NCI-H146 (cell line): ENCODE measurements around the gene TMEM11.

Experiments used
- DNase-seq: peaks from one replicate; lab custom pipeline; 2025; lab: John Stamatoyannopoulos, UW

Gene TMEM11

GRCh38 chr17:21184570-21184969 is 29.4 kb downstream of the TMEM11 start:
- no peak for DNase-seq

DNA sequence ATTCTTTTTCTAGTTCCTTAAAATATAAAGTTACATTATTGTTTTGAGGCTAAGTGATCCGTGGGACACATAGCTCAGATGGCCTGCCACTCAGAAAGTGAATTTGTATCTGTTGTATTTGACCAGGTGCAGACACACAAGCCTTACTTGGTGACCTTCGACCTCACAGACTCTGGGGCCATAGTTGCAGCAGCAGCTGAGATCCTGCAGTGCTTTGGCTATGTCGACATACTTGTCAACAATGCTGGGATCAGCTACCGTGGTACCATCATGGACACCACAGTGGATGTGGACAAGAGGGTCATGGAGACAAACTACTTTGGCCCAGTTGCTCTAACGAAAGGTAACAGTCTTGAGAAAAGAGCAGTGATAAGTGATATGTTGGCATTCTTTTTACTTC is 30.5 kb downstream of the TMEM11 start:
- DNase-seq, result peak; percentile 16

DNA sequence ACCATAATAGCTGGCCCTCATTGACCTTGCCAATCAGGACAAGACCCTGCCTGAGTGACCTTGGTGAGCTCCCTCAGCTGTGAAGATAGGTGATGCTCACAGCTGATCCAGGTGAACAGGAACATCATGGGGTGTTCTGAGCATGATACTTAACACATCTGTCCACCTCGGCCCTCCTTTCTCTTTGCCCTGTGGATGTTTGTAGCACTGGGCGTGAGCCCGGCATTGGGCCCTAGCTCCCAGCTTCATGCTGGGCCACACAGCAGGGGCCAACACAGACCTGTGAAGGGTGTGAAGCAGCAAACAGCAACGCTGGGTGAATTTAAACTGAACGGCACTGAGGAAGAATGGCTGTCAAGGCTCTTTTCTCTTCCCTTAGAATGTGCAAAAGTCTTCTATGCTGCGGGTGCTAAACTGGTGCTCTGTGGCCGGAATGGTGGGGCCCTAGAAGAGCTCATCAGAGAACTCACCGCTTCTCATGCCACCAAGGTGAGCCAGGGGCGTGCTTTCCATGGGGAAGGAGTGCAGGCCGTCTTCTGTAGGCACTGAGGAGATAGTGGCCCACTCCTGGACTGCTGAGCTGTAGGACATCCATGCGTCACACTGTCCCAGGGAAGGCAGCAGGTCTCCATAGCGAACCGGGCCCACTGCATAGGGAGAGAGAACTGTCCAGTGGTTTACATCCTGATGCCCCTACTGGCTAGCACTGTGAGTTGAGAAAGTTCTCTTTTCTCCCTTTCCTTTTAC is 35.9 kb downstream of the TMEM11 start:
- DNase-seq, result no peak

- no peak for DNase-seq
These were observed 36.6 kb downstream of the TMEM11 start for GRCh38 chr17:21177401-21177800.

DNA sequence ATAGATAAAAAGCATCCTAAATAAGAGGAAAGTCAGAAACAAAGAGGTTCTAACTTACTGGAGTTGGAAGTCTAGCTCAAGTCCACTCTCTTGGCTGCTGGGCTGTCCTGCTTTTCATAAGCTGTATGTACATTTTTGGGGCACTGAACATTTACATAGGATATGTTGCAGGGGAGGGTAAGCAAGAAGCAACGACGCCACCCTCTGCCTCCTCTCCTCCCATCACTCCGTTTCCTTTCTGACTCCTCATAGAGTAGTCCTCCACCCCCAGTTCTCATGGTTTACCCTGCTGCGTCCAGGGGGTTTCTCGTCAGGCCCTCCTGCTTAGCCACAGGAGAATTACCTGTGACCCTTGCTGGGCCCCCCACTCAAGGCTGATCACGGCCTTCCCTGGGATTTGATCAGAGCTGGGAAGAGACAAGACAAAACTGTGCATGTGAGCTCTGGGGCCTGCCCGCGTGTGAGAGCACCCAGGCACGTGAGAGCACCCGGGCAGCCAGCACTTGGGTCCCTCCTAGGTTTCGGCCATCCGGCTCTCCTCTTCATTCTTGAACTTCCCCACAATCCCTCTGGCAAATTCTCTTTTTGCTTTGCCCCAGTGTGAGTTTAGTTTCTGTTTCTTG is 37.1 kb downstream of the TMEM11 start:
- no peak for DNase-seq

DNA sequence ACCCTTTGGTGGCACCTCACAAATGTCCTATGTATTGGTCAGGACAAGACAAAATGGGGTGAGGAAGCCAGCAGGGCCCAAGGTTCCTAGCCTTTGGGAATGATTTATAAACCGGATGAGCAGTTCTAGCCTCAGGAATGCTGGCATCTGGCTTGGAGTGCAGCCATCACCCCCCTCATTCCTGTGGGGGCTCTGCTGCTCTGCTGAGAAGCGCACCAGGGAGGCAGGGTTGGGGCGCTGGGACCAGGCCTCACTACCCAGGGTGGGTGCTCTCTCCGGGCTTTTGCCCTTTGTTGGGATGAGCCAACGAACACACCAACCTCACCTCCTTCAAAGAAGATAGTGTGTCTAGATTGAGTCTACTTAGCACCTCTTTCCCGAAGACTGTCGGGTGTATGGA is 39.2 kb downstream of the TMEM11 start:
- no peak for DNase-seq

GRCh38 chr17:21174186-21174585 is 39.8 kb downstream of the TMEM11 start:
- DNase-seq, result no peak

- no peak for DNase-seq
These were observed 40.4 kb downstream of the TMEM11 start for GRCh38 chr17:21173543-21173942.

DNA sequence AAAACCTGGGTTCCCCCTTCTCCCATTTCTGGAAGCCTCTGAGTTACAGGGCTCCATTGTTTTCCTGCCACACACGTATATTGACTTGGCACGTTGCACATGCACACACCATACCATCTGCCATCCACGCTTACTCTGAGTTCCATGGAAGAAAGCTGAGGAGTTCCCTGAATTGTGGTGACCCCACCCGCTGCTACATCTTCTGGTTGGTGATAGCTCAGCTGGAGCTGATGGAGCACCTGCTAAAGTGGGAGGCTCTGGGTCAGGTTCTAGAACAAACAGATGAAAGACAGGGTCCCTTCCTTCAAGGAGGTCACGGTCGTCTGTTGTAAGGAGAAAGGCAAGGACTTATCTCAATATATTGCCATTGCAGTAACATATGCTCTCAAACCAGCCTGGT is 41.1 kb downstream of the TMEM11 start:
- DNase-seq, result no peak

- no peak for DNase-seq
These were observed 41.9 kb downstream of the TMEM11 start for GRCh38 chr17:21171970-21172510.

DNA sequence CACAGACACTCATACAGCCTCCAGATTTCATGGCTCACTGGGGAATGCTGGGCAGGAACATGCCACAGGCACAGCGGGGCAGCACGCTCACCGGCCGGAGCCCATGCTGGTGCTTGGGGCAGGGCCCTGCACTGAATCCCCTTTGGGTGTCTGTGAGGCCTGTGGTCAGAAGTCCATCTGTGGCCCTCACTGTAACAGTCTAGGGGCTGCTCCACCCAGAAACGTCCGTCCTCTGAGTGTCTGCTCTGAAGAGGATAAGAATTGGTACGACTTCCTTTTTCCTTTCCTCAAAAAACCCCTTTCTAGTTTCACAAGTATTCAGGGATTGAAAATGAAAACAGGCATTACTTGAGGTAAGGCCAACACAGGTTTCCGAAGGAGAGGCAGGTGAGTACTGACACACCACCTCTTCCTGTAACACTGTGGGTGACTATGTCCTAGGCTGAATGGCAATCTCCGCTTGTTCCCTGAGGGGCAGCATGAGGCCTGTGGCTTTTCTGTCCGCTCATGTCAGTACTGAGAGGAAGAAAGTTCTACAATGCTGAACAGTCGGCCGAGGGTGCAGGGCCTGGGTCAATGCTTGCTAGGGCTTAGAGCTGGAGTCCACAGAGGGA is 42.5 kb downstream of the TMEM11 start:
- DNase-seq, result no peak

DNA sequence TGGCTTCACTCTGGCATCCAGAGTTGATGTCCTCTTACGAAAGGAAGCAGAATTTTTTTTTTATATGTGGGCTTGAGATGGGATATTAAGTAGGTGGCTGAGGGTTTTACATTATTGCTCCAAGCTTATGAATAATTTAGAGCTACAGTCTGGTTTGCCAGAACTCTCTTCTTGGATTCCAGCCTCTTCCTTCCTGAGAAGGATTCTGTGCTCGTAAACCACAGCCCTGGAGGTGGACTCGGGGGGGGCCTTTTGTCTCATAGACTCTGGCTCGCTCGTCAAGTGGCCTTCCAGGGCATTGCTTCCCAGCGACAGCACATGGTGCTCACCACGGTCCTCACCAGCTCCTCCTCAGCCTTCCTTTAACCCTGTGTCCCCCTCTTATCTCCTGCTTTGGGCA is 43.2 kb downstream of the TMEM11 start:
- DNase-seq, result no peak

DNA sequence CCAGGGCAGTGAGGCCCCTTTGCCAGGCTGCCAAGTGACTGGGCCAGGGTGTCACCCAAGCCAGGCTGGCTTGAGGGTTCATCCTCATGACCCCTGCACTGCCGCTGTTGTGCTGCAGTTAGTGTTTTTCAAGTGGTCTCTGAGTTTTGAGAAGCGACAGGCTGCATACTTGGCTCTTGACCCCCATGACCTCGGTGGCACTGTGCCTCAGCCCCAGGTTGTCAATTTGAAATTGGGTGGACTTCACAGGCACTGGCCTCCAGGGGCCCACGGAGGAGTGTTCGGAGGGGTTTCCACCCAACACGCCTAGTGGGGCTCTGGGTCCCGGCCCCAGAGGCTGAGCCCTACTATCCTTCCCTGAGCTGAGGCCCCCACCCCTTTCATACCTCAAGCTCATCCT is 44.5 kb downstream of the TMEM11 start:
- no peak for DNase-seq

- no peak for DNase-seq
These were observed 45.5 kb downstream of the TMEM11 start for GRCh38 chr17:21168555-21168865.

DNA sequence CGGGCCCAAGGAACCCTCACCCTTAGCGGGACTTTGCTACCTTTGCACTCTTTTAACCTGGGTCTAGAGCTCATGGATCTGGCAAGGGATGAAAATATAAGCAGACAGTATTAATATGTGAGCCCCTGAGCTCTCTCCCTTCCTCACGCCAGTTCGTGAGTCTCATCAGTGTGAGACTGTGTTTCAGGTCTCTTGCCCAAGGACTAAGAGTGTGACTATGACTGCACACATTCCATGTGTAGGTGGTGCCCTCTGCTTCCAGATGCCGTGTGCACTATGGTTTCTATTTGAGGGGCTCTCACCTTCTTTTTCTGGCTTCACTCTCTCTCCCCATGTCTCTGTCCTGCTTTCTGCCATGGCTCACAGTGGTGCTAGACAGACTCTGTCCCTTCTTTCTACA is 46.7 kb downstream of the TMEM11 start:
- DNase-seq, result no peak

- DNase-seq, result no peak
These were observed 47.3 kb downstream of the TMEM11 start for GRCh38 chr17:21166595-21167210.

DNA sequence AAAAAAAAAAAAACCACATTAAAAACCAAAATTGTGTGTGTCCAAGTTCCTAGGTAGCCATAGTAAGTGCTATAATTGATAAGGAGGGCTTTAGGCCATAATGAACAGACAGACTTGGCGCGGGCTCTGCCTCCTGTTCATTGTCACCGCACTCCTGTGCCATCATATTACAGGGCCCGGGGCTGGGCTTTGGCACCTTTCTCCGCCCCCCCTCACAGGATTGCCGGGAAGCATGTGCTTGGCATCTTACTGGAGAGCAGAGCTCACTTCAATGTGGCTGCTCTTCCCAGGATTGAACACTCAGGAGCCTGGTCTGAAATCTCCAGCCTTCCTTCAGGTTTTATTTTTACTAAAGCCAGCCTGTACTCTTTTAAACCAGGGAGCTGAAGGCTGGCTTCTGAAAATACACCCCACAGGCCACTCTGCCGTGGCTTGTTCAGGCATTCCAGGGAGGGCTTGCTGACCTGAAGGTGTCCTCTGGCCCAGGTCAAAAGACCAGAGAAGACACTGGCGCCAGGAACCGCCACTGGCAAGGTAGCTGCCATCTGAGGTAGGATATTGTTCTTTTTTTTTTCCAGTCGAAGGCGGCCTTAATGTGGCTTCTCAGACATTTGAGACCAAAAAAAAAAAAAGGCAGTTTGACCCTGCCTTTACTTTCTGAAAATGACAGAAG is 47.9 kb downstream of the TMEM11 start:
- DNase-seq, result no peak

GRCh38 chr17:21164620-21165019 is 49.3 kb downstream of the TMEM11 start:
- DNase-seq, result no peak

GRCh38 chr17:21164216-21164615 is 49.7 kb downstream of the TMEM11 start:
- no peak for DNase-seq

- DNase-seq, result no peak
These were observed 50.9 kb downstream of the TMEM11 start for GRCh38 chr17:21163101-21163500.

- no peak for DNase-seq
These were observed 51.6 kb downstream of the TMEM11 start for GRCh38 chr17:21162394-21162775.
